GM11168 (cell line): Measurements from ENCODE around the gene SH3GLB2.
"Not testable (repeated sequence)": the region's sequence is repeated elsewhere in the genome, so short reads cannot be mapped to it uniquely, and the experiment has no call there.

Experiments used
- in situ Hi-C: fragments of 300-500 bp; cut with MboI; formaldehyde crosslinking; loops from one replicate; pipeline ENCODE4 v1.12.0; 2022; ENCODE audit warnings: low sequenced_read_pairs; ENCODE audit not compliant: unreplicated experiment

The SH3GLB2 gene

DNA sequence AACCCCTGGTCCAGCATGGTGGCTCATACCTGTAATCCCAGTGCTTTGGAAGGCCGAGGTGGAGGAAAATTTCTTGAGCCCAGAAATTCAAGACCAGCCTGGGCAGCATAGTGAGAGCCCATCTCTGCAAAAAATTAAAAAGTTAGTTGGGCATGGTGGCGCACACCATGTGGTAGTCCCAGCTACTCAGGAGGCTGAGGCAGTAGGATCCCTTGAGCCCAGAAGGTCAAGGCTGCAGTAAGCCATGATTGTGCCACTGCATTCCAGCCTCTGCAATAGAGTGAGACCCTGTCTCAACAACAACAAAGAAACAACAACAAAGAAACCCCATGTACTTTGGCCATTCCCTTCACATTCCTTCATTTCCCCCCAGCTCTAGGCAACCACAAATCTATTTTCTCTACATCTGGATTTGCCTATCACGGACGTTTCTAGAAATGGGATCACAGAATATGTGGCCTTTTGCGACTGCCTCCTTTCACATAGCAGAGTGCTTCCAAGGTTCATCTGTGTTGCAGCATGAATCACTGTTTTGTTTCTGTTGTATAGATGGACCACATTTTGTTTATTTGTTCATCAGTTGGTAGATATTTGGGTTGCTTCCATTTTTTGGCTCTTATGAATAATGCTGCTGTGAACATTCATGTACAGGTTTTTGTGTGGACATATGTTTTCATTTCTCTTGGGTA is 26.2 kb upstream of the SH3GLB2 start:
- in situ Hi-C loops = no loop called here

DNA sequence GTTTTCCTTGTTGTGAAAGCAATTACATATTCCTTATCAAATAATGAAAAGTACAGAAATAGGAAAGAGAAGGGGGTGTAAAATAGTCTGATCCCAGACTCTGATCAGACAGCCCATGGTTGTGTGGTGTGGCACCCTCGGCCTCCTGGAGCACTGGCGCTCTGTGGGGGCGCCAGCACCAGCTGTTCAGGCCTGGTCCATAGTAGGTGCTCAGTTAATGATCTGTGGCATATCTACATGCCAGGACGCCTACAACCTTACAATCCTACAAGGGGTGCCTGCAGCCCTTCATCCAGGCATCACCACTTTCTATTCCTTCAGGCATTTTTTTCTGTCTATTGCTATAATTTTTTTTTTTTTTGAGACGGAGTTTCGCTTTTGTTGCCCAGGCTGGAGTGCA is 24.9 kb upstream of the SH3GLB2 start:
- in situ Hi-C loops = no loop called here

DNA sequence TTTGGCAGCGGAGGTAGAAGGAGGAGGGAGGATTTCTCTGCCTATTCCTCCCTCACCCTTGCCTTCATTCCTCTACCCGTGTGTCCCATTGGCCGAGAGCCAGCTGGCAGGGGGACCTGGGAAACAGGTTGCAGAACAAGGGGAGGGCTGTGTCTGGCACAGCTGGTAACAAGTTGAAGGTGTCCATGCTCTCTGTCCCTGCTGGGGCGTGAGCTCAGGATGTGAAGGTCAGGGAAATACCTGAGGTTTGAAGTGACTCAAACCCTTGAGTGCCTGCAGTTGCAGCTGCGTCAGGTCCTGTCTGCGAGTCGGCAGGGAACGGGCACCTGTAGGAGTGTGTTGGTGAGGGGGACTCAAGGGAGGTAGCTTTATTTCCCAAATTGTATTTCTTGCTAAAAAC is 24.5 kb upstream of the SH3GLB2 start:
- in situ Hi-C loops = no loop called here

DNA sequence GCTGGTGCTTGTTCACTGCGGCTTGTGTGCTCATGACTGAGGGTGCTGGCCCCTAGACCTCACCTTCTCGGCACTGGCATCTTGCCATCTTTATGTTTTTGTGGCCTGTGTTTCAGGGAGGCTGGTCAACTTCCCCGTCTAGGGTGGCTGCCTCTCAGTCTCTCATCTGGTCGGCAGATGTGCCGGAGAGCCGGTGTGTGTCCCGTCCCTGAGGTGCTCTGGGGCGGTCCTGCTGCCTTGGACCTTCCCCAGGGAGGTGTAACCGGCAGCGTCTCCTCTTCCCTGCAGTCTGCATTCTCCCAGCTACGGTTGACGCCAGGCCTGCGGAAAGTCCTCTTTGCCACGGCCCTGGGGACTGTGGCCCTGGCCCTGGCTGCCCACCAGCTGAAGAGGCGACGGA is 13.9 kb upstream of the SH3GLB2 start:
- in situ Hi-C loops = no loop called here

DNA sequence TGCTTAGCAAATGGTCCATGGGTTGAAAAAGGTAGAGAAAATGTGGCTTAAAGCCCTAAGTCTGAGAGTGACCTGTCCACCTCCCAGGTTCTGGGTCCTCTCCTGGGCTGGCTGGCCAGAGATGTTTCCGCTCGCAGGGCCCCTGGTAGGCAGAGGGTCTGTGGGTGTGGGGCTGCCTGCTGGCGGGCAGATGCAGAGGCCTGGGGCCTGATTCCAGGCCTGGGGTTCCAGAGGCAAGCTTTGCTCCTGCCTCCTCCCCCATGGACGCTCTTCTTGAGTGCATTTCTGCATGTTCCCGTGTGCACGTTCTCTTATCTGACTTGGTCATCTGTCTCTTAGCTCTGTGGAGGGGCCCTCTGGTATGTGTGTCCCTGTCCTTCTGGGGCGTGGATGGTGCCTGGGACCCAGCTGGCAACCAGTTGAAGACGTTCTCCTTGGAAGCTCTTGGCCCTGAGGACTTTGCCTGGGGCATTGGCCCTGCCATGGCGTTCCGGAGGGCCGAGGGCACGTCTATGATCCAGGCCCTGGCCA is 12.0 kb upstream of the SH3GLB2 start:
- in situ Hi-C loops = no loop called here

DNA sequence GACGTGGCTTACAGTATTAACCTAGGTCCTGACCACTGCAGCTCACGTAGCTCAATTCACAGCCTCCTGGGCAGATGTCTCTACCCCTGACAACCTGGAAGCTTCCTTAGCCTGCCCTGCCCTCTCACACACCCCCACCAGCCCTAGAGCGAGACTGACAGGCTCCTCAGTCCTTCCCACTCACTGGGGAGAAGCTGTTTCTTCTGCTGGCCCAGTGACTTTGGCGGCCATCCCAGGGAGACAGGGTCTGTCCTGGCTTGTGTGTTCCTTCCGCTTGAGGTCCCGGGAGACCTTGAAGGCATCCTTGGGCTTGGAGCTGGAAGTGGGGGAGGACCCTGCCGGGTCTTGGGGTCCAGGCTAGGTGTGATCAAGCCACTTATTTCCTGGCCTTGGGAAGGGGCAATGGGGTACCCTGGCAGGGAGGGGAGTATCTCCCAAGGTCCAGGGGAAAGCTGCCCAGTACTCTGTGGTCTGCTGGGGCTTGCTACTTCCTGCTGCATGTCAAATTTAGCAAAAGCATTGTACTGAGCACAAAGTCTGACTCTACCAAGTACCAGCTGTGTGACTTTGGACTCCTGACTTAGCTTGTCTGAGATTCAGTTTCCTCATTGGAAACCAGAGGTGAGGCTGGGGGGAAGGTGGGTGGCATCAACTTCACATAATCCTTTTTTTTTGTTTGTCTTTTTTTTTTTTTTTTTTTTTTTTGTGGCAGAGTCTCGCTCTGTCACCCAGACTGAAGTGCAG is 10.2 kb upstream of the SH3GLB2 start:
- in situ Hi-C loops = no loop called here

DNA sequence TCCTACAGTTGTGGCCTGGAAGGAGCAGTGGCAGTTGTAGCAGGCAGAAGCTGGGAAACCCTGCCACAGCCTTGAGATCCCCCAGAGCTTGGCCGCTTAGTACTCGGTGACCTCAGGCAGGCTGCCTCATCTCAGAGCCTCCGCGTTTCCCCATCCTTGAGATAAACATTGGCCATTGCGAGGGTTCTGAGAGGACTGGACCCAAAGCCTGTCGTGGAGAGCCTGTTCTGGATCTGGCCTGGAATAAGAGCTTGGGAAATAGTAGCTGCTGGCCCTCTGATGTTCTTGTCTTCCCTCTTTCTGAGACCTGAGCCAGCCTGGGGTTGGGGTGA is 9.6 kb upstream of the SH3GLB2 start:
- in situ Hi-C loops = no loop called here

DNA sequence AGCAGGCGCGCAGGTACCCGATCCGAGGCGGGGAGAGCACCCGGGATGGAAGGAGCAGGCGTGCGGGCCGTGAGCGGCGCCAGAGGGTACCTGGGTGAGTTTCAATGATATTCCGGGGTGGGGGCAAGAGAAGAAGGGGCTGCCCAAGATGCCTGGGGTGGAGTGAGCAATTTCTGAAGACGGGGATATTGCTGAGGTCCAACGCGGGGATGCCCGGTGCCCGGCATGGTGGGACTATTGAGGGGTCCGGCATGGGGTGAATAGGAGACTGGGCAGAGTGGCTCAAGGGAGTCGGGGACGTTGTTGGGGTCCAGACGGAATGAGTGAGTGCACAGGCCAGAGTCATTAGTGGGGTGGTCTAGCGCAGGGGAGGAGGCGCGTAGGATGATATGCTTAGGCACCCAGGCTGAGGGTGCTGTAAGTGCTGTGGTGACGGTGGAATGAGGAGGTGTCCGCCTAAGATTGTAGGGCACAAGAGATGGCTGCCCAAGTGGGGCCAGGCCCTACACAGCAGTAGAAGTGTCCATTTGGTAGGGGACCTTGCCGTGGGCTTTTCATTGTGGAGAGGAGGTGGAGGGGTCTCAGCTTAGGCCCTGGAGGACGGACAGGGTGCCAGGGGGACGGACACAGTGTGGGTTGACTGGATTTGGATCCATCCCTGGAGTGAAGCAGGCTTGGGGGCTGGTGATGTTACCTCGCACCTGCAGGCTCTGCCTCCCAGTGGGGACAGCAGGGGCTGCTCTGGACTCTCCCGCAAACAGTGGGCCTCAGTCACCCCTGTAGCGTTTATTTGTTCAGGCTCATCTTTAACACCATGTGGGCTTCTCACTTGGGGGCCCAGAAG is 9.0 kb upstream of the SH3GLB2 start:
- in situ Hi-C loops = no loop called here

DNA sequence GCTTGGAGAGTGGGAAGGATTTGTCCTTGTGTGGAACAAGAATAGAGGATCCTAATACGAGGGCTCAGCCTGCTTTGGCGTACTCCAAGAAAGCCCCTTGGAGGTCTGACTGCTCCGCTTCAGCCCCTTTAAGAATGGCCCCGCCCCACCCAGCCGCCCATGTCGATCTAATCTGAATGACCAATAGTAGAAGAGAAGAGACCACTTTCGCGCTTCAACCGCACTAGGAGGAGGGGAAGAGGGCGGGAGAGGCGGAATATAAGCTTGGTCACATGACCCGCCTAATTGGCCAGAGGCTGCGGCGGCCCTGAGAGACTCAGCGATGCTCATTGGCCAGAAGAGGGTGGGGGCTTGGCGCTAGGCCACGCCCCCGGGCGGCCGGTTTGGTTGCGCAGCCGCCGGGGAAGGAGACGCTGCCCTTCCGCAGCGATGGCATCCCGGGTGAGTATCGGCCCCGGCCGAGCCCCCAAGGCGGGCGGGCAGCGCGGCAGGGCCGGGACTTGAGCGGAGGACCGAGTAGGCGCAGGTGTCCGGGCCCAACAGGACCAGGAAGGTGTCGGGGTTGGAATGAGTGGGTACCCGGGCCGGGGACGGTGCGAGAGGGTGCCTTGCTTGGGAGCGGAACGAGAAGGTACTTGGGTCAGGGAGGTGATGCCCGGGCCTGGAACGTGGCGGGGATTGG is 8.3 kb upstream of the SH3GLB2 start, which contains the start of gene MIGA2:
Gene MIGA2, plus strand, starts transcription at position 386 of the 682 bp plus-strand sequence. CDS start 3,969 bp downstream, outside the sequence.
- in situ Hi-C loops = no loop called here

DNA sequence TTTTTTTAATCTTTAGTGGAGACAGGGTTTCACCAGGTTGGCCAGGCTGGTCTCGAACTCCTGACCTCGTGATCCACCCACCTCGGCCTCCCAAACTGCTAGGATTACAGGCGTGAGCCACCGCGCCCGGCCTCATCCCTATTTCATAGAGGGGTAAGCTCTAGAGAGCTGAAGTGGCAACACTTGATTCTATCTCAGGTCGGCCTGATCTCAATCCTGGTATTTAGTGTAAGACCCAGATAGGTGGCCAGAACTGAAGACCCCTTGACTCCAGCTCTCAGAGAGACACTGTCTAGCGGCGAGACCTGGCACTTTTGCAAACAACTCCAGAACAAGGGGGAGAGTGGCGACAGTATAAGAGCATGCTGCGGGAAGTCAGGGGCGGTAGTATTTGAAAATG is 7.7 kb upstream of the SH3GLB2 start:
- in situ Hi-C loops = not testable (repeated sequence)

DNA sequence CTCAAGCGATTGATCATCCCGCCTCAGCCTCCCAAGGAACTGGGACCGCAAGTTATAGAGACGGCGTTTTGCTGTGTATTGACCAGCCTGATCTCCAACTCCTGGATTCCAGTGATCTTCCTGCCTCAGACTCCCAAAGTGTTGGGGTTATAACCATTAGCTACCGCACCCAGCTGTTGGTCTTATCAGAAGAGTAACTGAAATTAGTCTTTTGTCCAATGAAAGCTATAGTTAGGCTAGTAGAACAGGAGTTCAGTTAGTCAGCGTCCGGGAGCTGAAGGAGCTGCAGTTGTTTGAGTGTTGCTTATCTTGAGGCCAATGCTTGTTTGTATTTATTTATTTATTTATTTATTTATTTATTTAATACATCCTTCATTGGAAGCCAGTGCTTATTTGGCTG is 5.1 kb upstream of the SH3GLB2 start:
- in situ Hi-C loops = no loop called here

DNA sequence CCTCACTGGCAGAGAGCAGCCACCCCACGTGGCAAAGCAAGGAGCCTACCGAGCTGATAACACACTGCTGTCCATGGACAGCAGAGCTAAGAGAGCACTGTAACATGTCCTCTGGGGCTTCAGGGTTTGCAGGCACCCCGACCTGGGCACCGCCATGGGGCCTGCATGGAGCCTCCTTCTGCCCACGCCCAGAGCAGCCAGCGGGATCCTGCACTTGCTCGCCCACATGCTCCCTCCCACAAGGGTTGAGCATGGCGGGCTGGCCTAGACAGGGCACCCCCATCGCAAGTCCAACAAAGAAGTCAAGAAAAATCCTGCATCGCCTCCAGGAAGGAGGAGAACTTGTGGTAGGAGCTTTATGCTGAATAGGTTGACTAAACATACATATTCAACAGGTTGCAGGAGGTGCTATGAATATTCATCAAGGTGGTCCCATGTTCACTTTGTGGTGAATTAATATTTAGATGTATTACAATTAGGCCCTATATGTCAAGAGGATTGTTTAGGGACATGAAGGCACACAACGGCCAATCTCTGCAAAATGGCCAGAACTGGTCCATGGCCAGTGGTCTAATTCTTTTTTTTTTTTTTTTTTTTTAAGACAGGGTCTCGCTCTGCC is 4.5 kb upstream of the SH3GLB2 start:
- in situ Hi-C loops = no loop called here

DNA sequence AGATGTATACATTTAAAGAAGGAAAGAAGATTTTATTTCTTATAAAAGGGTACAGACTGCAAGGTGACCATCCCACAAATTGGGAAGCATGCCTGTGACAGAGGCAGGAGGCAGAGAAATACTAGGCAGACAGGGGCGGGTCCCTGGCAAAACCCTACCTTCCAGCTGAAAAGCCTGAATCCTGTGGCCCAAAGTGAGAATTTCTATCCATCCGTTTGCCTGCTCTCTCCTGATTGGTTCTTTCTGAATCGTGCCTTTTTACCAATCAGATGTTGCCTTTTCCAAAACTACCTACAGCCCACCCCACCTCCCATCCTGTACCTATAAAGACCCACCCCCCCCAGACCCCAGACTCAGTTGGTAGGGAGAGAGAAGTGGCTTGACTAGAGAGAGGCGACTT is 3.4 kb upstream of the SH3GLB2 start:
- in situ Hi-C loops = no loop called here

DNA sequence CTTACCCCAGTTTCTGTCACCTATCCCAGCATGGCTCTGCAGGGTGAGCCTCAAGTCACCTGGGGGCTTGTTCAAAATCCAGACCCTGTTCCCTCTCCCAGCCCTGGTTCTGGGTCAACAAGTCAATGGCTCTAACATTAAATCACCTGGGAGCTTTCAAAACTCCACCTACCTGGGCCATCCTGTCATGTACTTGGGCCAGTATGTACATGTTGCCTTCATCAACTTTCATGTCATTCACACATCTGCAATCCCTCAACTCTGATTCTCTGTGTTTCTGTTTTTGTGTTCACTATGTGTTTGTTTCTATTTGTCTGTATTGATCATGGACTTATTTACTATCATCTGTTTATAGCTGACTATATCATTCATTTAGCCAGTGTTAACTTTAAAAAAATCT is 2.1 kb upstream of the SH3GLB2 start:
- in situ Hi-C loops = no loop called here

DNA sequence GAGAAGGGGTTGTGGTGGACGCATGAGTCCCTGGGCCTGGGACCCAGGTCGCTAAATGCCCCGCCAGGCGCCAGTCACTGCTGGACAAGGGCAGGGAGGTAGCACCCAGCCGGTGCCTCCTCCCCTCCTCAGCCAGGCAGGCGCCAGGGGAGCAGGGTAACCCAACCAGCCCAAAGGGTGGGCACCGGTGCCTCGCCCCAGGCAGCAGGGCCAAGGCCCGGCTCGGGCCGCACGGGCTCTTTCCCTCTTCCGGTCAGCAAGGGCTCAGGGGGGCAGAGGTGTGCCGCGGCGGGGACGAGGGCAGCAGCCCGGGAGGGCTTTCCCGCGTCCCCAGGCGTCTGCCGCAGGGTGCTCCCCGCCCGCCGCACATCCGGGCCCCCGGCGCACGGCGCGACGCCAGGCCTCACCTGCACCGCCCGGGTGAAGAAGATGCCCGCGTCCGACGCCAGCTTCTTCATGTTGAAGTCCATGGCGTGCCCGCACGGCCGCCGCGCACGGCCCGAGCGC is 393 bp downstream of the SH3GLB2 start:
- in situ Hi-C loops = loop anchor here (10.0 kb wide), 1 partner anchor 1053 kb away; no protein-coding TSS in a partner anchor

DNA sequence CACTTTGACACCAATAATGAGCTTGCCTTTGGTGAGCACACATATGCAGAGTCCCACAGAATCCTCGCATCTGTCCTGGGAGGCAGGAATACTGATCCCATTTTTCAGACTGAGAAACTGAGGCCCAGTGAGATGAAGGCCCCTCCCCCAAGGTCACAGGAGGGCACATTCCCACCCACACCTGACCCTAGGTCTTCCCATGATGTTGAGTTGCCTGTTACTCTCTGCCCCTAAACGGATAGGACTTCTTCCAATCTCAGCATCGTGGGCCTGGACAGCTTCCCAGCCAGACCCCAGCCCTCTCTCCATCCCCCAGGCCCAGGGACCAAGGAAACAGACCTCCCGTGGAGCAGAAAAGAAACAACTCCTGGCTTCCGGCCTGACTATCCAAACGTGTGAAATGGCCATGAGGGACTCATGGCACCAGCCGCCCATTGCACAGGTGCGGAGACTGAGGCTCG is 877 bp downstream of the SH3GLB2 start:
- in situ Hi-C loops = loop anchor here (10.0 kb wide), 1 partner anchor 1052 kb away; no protein-coding TSS in a partner anchor

DNA sequence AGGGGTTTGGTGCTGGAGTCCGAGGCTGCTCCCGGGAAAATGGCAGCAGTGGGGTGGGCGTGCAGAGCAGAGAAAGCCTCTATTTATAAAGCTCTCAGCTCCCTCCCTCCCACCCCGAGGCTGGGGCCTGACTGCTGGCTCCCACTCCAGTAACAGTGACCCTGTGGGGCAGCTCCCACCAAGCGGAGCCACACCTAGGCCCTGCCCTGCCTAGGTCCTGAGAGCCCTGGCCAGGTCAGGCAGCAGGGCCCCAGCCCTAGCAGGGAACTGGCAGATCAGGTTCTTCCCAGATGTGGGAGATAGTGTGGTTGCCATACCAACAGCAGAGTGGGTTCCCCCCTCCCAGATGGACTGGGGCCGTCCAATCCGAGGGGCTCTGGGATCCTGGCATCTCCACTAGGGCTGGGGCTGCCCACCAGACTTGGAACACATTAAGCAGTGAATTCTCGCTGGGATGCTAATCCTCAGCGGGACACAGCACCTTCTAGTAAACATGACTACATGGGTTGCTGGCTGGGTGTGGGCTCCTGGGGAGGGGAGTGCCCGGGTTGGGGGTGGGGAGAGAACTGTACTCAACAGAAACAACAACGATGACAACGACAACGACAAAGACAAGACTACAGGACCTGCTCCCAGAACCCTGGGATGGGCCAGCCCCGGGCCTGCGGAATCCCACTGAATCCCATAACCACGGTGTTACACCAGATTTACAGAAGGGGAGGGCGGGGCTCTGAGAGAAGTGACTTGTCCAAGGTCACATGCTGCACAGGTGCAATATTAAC is 1.5 kb downstream of the SH3GLB2 start:
- in situ Hi-C loops = loop anchor here (10.0 kb wide), 1 partner anchor 1052 kb away; no protein-coding TSS in a partner anchor

DNA sequence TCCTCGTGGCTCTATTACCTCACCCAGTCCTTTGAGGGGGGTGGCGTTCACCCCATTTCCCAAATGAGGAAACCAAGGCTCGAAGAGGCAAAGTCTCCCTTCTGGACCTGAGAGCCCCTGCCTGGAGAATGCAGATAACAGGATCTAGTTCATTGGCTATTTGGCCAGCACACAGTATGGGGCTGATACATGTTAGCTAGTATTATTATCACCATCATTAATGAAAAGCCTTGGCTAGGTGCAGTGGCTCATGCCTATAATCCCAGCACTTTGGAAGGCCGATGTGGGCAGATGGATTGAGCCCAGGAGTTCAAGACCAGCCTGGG is 4.3 kb downstream of the SH3GLB2 start:
- in situ Hi-C loops = loop anchor here (10.0 kb wide), 1 partner anchor 1049 kb away; no protein-coding TSS in a partner anchor
